ENCODE results near the gene PIGT. TPM values are rescaled to one million over a fixed set of nuclear protein-coding genes. Genes with fewer than 3 reads are reported as not detected.

PIGT gene
- total and polyA plus RNA-seq, 2 of the 13 experiments (the other 11 are each of a cell fraction or from before 2014, with no cell fraction given) = 65.9 to 74.1 TPM

DNA sequence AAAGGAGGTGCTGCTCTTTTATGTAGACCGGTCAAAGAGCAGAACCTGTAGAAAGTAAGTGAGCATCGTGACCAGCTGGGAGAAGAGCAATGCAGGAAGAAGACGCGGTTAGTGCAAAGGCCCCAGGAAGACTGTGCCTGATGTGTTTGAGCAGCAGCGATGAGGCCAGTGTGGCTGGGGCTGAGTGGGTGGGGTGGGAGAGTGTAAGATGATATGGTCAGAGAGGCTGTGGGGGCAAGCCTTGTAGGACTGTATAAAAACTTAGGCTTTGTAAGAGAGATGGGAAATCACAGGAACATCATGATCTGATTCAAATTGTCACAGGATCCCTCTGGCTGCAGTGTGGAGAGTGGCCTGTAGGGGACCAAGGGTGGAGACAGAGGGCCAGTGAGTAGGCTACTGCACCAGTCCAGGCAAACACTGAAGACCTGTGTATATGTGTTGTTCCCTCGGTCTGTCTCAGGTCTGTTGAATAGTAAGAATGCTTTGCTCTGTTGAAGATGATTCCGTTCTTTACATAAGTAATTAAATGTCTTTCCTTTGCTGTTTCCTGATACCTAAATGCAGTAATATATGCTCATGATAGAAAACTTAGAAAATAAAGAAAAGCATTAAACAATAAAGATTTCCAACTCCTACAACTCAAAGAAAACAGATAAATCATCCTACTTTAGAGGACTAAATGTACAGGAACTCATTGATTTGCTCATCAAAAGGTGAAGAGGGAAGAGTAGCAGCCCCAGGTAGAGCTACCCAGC is 30.0 kb downstream of the PIGT start (continued):
- TF ChIP-seq, protein P1, sequence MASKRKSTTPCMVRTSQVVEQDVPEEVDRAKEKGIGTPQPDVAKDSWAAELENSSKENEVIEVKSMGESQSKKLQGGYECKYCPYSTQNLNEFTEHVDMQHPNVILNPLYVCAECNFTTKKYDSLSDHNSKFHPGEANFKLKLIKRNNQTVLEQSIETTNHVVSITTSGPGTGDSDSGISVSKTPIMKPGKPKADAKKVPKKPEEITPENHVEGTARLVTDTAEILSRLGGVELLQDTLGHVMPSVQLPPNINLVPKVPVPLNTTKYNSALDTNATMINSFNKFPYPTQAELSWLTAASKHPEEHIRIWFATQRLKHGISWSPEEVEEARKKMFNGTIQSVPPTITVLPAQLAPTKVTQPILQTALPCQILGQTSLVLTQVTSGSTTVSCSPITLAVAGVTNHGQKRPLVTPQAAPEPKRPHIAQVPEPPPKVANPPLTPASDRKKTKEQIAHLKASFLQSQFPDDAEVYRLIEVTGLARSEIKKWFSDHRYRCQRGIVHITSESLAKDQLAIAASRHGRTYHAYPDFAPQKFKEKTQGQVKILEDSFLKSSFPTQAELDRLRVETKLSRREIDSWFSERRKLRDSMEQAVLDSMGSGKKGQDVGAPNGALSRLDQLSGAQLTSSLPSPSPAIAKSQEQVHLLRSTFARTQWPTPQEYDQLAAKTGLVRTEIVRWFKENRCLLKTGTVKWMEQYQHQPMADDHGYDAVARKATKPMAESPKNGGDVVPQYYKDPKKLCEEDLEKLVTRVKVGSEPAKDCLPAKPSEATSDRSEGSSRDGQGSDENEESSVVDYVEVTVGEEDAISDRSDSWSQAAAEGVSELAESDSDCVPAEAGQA (IDR thresholded peaks at IDR 0.05; ENCODE audit: low read depth) = no peak
- TF ChIP-seq, protein P1 (CRISPR knock-in tag; IDR thresholded peaks at IDR 0.05; ENCODE audit: borderline replicate concordance) = no peak
- no peak for TF ChIP-seq AKAP8 (CRISPR knock-in tag; IDR thresholded peaks at IDR 0.05)
- no peak for TF ChIP-seq ZNF282 (IDR thresholded peaks at IDR 0.05; ENCODE audit: partially characterized antibody)
- no peak for TF ChIP-seq KDM4B (CRISPR knock-in tag; IDR thresholded peaks at IDR 0.05)
- no peak for TF ChIP-seq ZNF772 (CRISPR knock-in tag; IDR thresholded peaks at IDR 0.05)

GRCh38 chr20:45448270-45448669 is 32.3 kb downstream of the PIGT start:
- Histone ChIP-seq H3K27ac (ENCODE audit: extremely low read length, insufficient read depth, low read length) (no peak overlapping the region), H2AFZ (ENCODE audit: low read length) (no peak overlapping the region), H3K4me3 (replicated peaks in 1 of 3; ENCODE audit: insufficient read depth in 1 of 3, low read depth in 2 of 3, low read length in 3 of 3) (no peak overlapping the region), H3K27me3 (ENCODE audit: control insufficient read depth in 1 of 2, insufficient read depth in 2 of 2, low read length in 2 of 2) (no peaks in the 10 kb centered on the region), H4K20me1 (ENCODE audit: insufficient read depth, low read length) (no peaks in the 10 kb centered on the region), H3K4me1 (ENCODE audit: insufficient read depth, low read length) (peaks cover 6% of the 10 kb centered on the region), H3K79me2 (ENCODE audit: insufficient read depth, low read length) (no peaks in the 10 kb centered on the region), H3K9me3 (ENCODE audit: low read length) (no peaks in the 10 kb centered on the region), H3K36me3 (replicated peaks in 1 of 2; ENCODE audit: control insufficient read depth in 1 of 2, insufficient read depth in 2 of 2, low read length in 2 of 2) (no peaks in the 10 kb centered on the region), H3K4me2 (ENCODE audit: low read depth, low read length) (no peak overlapping the region), H3K9ac (ENCODE audit: insufficient read depth, low read depth, low read length) (no peak overlapping the region)
- 18% methylated on average over 6 of the region's 6 CpGs for WGBS (ENCODE audit: low lambda C conversion rate)
- in situ Hi-C loops (cut with HindIII; ENCODE audit: extremely low pct_ligation_motif_present, low pct_unique_long_range_greater_than_20kb) = no loop called here
- FAIRE-seq (no peak), DNase-seq (ENCODE audit: low spot score) (no peak), ATAC-seq (no peak)
- CTCF ChIA-PET (ENCODE audit: low intra/inter-chr PET ratio, low total read pairs) = no interaction called here
- no TSS peak for BruUV-seq (replicated peaks)
- POLR2A ChIA-PET = no interaction called here
- intact Hi-C loops (cut with micrococcal nuclease; ENCODE audit: unreplicated experiment) = no loop called here
- no peak for TF ChIP-seq ZNF430 (CRISPR knock-in tag; IDR thresholded peaks at IDR 0.05)
- no peak for TF ChIP-seq ATM (IDR thresholded peaks at IDR 0.05; ENCODE audit: borderline replicate concordance)
- no peak for TF ChIP-seq ZSCAN9 (CRISPR knock-in tag; IDR thresholded peaks at IDR 0.05; ENCODE audit: borderline replicate concordance)
- no peak for TF ChIP-seq ZNF143 (CRISPR knock-in tag; IDR thresholded peaks at IDR 0.05)
- TF ChIP-seq MIXL1 (CRISPR knock-in tag; IDR thresholded peaks at IDR 0.05) = no peak
- no peak for TF ChIP-seq PLSCR1 (CRISPR knock-in tag; IDR thresholded peaks at IDR 0.05; ENCODE audit: borderline replicate concordance)
- TF ChIP-seq, protein P2, sequence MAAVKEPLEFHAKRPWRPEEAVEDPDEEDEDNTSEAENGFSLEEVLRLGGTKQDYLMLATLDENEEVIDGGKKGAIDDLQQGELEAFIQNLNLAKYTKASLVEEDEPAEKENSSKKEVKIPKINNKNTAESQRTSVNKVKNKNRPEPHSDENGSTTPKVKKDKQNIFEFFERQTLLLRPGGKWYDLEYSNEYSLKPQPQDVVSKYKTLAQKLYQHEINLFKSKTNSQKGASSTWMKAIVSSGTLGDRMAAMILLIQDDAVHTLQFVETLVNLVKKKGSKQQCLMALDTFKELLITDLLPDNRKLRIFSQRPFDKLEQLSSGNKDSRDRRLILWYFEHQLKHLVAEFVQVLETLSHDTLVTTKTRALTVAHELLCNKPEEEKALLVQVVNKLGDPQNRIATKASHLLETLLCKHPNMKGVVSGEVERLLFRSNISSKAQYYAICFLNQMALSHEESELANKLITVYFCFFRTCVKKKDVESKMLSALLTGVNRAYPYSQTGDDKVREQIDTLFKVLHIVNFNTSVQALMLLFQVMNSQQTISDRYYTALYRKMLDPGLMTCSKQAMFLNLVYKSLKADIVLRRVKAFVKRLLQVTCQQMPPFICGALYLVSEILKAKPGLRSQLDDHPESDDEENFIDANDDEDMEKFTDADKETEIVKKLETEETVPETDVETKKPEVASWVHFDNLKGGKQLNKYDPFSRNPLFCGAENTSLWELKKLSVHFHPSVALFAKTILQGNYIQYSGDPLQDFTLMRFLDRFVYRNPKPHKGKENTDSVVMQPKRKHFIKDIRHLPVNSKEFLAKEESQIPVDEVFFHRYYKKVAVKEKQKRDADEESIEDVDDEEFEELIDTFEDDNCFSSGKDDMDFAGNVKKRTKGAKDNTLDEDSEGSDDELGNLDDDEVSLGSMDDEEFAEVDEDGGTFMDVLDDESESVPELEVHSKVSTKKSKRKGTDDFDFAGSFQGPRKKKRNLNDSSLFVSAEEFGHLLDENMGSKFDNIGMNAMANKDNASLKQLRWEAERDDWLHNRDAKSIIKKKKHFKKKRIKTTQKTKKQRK (IDR thresholded peaks at IDR 0.05; ENCODE audit: low read length) = no peak
- no peak for TF ChIP-seq ZNF33B (CRISPR knock-in tag; IDR thresholded peaks at IDR 0.05)
- no peak for TF ChIP-seq ZNF614 (CRISPR knock-in tag; IDR thresholded peaks at IDR 0.05; ENCODE audit: borderline replicate concordance)

Measured in HepG2 (cell line).